Kidney (tissue), 14 donors: ENCODE measurements around the gene CAD. TPM values are rescaled to one million over a fixed set of nuclear protein-coding genes. Genes with fewer than 3 reads are reported as not detected.

Source experiments
- DNase-seq, 5 donors: peaks; one replicate each; pipeline ENCODE4 v3.0.0-alpha.2; 2013 to 2020
- FAIRE-seq: peaks from 2 replicates; lab custom pipeline; 2012; peaks lifted over from hg19 to GRCh38; lab: Jason Lieb, UNC
- H3K27ac ChIP-seq, 2 donors: one replicate each; pipeline ENCODE4 v1.7.0; 2013; ENCODE audit warnings: low read depth in 2 of 2, low read length in 2 of 2, inconsistent platforms in 1 of 2
- H3K27me3 ChIP-seq: one replicate; pipeline ENCODE4 v1.7.1; 2013; ENCODE audit warnings: low read length, inconsistent platforms; ENCODE audit not compliant: control insufficient read depth, insufficient read depth
- H3K36me3 ChIP-seq, 3 donors: one replicate each; pipeline versions ENCODE4 v1.7.0 to v1.7.1; 2013; ENCODE audit warnings: low read length in 3 of 3, control low read depth in 1 of 3, inconsistent platforms in 1 of 3; ENCODE audit not compliant: insufficient read depth in 3 of 3, control insufficient read depth in 2 of 3
- H3K4me1 ChIP-seq, 3 donors: one replicate each; pipeline versions ENCODE4 v1.7.0 to v1.7.1; 2013; ENCODE audit warnings: low read length in 3 of 3, inconsistent platforms in 1 of 3, low read depth in 1 of 3; ENCODE audit not compliant: control insufficient read depth in 2 of 3, insufficient read depth in 2 of 3
- H3K4me3 ChIP-seq, 3 donors: one replicate each; pipeline versions ENCODE4 v1.7.0 to v1.8.1; 2013; ENCODE audit warnings: low read length in 3 of 3, control low read depth in 1 of 3, inconsistent platforms in 1 of 3
- H3K9ac ChIP-seq, 3 donors: one replicate each; pipeline versions ENCODE4 v1.7.0 to v1.7.1; 2013; ENCODE audit warnings: low read length in 3 of 3, control low read depth in 1 of 3, inconsistent platforms in 1 of 3
- H3K9me3 ChIP-seq, 3 donors: one replicate each; pipeline versions ENCODE4 v1.7.0 to v1.7.1; 2013; ENCODE audit warnings: low read length in 3 of 3, control low read depth in 1 of 3, inconsistent platforms in 1 of 3; ENCODE audit not compliant: control insufficient read depth in 2 of 3, insufficient read depth in 1 of 3
- CTCF ChIP-seq: IDR thresholded peaks from 3 replicates; pipeline ENCODE4 v1.5.1; 2012; ENCODE audit warnings: mild to moderate bottlenecking, moderate library complexity, borderline replicate concordance; ENCODE audit not compliant: insufficient read depth; ENCODE audit errors: extremely low read depth
- intact Hi-C: fragments of 100-400 bp; cut with DNase I; formaldehyde crosslinking; loops from one replicate; pipeline ENCODE4 v1.11.1; 2022
- polyA plus RNA-seq: library from polyadenylated mRNA; stranded (reverse); fragments of 350-450 nt; fragmentation: Illumina TruSeq; extraction: RNeasy Lipid Tissue Mini Kit (QIAGEN cat#74804); gene quantifications from one replicate; pipeline ENCODE4 v1.2.3, GENCODE V29; 2014; ENCODE audit warnings: low read depth, low replicate concordance; ENCODE audit not compliant: insufficient read depth
- total RNA-seq: library from RNA; stranded (reverse); fragmentation: NEBNext Ultra II Directional; extraction: Animal tissue kit (Norgen Biotek cat#: 25700); gene quantifications from one replicate; pipeline ENCODE4 v1.2.1, GENCODE V29; 2021
- donor health status: control.
- donor health status: control.
- donor health status: control.
- donor health status: control.
- donor health status: control.
- donor health status: DM: yes; HTN: yes; CAD: no.
- donor health status: Normal renal cell carcinoma (clear cell type).

Gene CAD
- total and polyA plus RNA-seq, 2 donors from 2014 or later = 8.8 to 43.4 TPM

- no peaks in the 10 kb centered on the region for H3K27me3 ChIP-seq
- H3K9me3 ChIP-seq = no peaks in the 10 kb centered on the region
- H3K4me1 ChIP-seq = no peaks in the 10 kb centered on the region
- FAIRE-seq (no peak), DNase-seq (peak in 1 of 5 donors; percentile 23)
- intact Hi-C loops = no loop called here
- H3K4me3 ChIP-seq = no peak overlapping the region
- no peak for TF ChIP-seq CTCF
- H3K9ac ChIP-seq = no peak overlapping the region
- H3K27ac ChIP-seq = no peak overlapping the region
- H3K36me3 ChIP-seq = no peaks in the 10 kb centered on the region
These were observed 74.7 kb downstream of the CAD start for GRCh38 chr2:27291865-27292264.

Other genes with a start within 250 kb of the CAD start
- gene MAPRE3, start 246.7 kb upstream of the CAD start, total RNA-seq = 17.9 TPM
- gene MAPRE3, start 246.7 kb upstream of the CAD start, polyA plus RNA-seq = 49.6 TPM
- 74.8 TPM for gene TMEM214, start 184.4 kb upstream of the CAD start, total RNA-seq
- 50.5 TPM for gene TMEM214, start 184.4 kb upstream of the CAD start, polyA plus RNA-seq
- gene AGBL5, start 165.7 kb upstream of the CAD start, total RNA-seq = 36.5 TPM
- 33.4 TPM for gene AGBL5, start 165.7 kb upstream of the CAD start, polyA plus RNA-seq
- 260 TPM for gene OST4, start 145.7 kb upstream of the CAD start, total RNA-seq
- gene OST4, start 145.7 kb upstream of the CAD start, polyA plus RNA-seq = 718 TPM
- gene EMILIN1, start 138.8 kb upstream of the CAD start, total RNA-seq = 75.2 TPM
- 32.1 TPM for gene EMILIN1, start 138.8 kb upstream of the CAD start, polyA plus RNA-seq
- gene KHK, start 130.6 kb upstream of the CAD start, total RNA-seq = 18.7 TPM
- gene KHK, start 130.6 kb upstream of the CAD start, polyA plus RNA-seq = 538 TPM
- 3.7 TPM for gene CGREF1, start 98.2 kb upstream of the CAD start, total RNA-seq
- 3.8 TPM for gene CGREF1, start 98.2 kb upstream of the CAD start, polyA plus RNA-seq
- 0.69 TPM for gene ABHD1, start 93.6 kb upstream of the CAD start, total RNA-seq
- 2.9 TPM for gene ABHD1, start 93.6 kb upstream of the CAD start, polyA plus RNA-seq
- 46.1 TPM for gene PREB, start 82.7 kb upstream of the CAD start, total RNA-seq
- 66.7 TPM for gene PREB, start 82.7 kb upstream of the CAD start, polyA plus RNA-seq
- gene PRR30, start 78.0 kb upstream of the CAD start, total RNA-seq = not detected
- gene PRR30, start 78.0 kb upstream of the CAD start, polyA plus RNA-seq = not detected
- 0.38 TPM for gene TCF23, start 68.4 kb upstream of the CAD start, total RNA-seq
- gene TCF23, start 68.4 kb upstream of the CAD start, polyA plus RNA-seq = not detected
- 119 TPM for gene ATRAID, start 5.3 kb upstream of the CAD start, total RNA-seq
- gene ATRAID, start 5.3 kb upstream of the CAD start, polyA plus RNA-seq = 279 TPM
- gene SLC5A6, start 5.1 kb upstream of the CAD start, total RNA-seq = 27.8 TPM
- gene SLC5A6, start 5.1 kb upstream of the CAD start, polyA plus RNA-seq = 10.8 TPM
- 0.31 TPM for gene SLC30A3, start 45.7 kb downstream of the CAD start, total RNA-seq
- not detected for gene SLC30A3, start 45.7 kb downstream of the CAD start, polyA plus RNA-seq
- gene DNAJC5G, start 58.1 kb downstream of the CAD start, total RNA-seq = not detected
- not detected for gene DNAJC5G, start 58.1 kb downstream of the CAD start, polyA plus RNA-seq
- 0.31 TPM for gene TRIM54, start 65.1 kb downstream of the CAD start, total RNA-seq
- gene TRIM54, start 65.1 kb downstream of the CAD start, polyA plus RNA-seq = 2.1 TPM
- gene UCN, start 91.1 kb downstream of the CAD start, total RNA-seq = 1.4 TPM
- 1.3 TPM for gene UCN, start 91.1 kb downstream of the CAD start, polyA plus RNA-seq
- 66.2 TPM for gene MPV17, start 105.7 kb downstream of the CAD start, total RNA-seq
- gene MPV17, start 105.7 kb downstream of the CAD start, polyA plus RNA-seq = 120 TPM
- gene GTF3C2, start 139.4 kb downstream of the CAD start, total RNA-seq = 59.3 TPM
- 38.3 TPM for gene GTF3C2, start 139.4 kb downstream of the CAD start, polyA plus RNA-seq
- gene EIF2B4, start 153.0 kb downstream of the CAD start, total RNA-seq = 35.8 TPM
- gene EIF2B4, start 153.0 kb downstream of the CAD start, polyA plus RNA-seq = 49.6 TPM
- gene SNX17, start 153.2 kb downstream of the CAD start, total RNA-seq = 98.7 TPM
- gene SNX17, start 153.2 kb downstream of the CAD start, polyA plus RNA-seq = 115 TPM
- 23.6 TPM for gene ZNF513, start 163.4 kb downstream of the CAD start, total RNA-seq
- 18.8 TPM for gene ZNF513, start 163.4 kb downstream of the CAD start, polyA plus RNA-seq
- gene PPM1G, start 192.2 kb downstream of the CAD start, total RNA-seq = 60.7 TPM
- gene PPM1G, start 192.2 kb downstream of the CAD start, polyA plus RNA-seq = 50.7 TPM
- gene NRBP1, start 211.3 kb downstream of the CAD start, total RNA-seq = 69.5 TPM
- 56.5 TPM for gene NRBP1, start 211.3 kb downstream of the CAD start, polyA plus RNA-seq
- gene KRTCAP3, start 225.0 kb downstream of the CAD start, total RNA-seq = 32.1 TPM
- 17.2 TPM for gene KRTCAP3, start 225.0 kb downstream of the CAD start, polyA plus RNA-seq